GM19463 (cell line): ENCODE measurements around the gene EIF2A.

ENCODE experiments used
- ATAC-seq: cut with Tn5 transposase; IDR thresholded peaks from one replicate; pipeline ENCODE4 v1.9.1; 2021; ENCODE audit warnings: mild to moderate bottlenecking, moderate library complexity; ENCODE audit not compliant: unreplicated experiment

Gene EIF2A

DNA sequence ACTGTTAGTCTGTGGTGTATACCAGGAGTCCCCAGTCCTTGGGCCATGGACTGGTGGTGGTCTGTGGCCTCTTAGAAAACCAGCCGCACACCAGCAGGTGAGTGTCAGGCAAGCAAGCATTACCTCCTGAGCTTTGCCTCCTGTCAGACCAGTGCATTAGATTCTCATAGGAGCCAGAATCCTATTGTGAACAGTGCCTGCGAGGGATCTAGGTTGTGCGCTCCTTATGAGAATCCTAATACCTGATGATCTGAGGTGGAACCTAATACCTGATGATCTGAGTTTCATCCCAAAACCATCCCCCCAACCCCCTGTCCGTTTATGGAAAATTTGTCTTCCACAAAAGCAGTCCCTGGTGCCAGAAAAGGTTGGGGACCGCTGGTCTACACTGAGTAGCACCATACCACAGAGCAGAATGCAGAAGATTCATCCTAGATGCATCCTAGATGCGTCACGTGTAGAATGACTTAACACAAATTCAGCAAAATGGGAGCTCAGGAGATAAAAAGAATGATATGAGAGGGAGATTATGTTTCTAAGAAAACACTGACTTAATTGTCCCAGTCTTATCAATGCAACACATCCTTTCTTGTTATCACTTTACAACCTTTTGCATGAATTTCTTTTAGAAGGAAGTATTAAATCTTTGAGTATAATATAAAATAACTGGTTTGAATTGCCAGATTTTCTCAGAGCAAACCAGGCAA, 85.1 kb downstream of the EIF2A start:
- ATAC-seq: no peak

DNA sequence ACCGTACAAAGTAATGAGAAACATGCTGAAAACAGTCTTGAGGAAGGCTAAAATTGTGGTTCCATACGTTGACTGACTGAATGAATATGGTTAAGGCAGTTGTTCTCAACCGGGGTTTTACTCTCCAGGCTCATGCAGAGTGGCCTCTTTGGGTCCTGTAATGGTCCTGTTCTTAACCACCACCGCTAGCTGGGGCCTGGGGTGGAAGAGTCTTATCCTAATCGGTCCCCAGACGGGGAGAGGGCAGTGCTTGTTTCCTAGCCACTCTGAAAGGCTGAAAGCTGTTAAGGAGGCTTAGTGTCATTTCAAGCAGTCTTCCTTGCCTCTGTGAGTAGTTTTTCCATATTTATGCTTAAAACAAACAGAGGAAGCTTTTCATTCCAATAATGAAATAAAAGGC, 88.5 kb downstream of the EIF2A start:
- ATAC-seq: no peak

DNA sequence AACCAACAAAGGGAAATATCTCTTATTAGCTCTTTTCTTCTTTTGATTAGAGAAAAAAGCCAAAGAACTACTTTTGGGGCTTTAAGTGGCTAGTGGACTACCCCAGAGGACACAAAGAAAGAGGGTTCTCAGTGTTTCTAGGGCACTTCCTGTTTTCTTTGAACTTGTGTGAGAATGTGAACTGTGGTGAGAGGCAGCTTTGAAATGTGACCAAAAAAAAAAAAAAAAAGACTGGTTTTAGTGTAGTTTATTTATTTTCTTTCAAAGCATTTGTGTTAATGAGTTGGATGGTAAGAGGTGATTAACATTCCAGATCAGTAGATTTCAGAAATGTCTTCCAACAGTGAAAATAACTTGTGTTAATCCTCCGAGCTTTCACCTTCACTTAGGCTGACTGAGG, 88.9 kb downstream of the EIF2A start:
- peak; percentile 63 for ATAC-seq
